Activated CD4-positive, alpha-beta T cell treated with anti-CD3 and anti-CD28 coated beads, Interleukin-2, amount 50 U/mL, for 4 hours (primary cell): ENCODE data around the gene NF2.

Source experiments
- DNase-seq, 2 experiments: peaks; one replicate each; pipeline ENCODE4 v3.0.0-alpha.2; 2020

Gene NF2

GRCh38 chr22:29632672-29633071 is 29.2 kb downstream of the NF2 start:
- DNase-seq: no peak

DNA sequence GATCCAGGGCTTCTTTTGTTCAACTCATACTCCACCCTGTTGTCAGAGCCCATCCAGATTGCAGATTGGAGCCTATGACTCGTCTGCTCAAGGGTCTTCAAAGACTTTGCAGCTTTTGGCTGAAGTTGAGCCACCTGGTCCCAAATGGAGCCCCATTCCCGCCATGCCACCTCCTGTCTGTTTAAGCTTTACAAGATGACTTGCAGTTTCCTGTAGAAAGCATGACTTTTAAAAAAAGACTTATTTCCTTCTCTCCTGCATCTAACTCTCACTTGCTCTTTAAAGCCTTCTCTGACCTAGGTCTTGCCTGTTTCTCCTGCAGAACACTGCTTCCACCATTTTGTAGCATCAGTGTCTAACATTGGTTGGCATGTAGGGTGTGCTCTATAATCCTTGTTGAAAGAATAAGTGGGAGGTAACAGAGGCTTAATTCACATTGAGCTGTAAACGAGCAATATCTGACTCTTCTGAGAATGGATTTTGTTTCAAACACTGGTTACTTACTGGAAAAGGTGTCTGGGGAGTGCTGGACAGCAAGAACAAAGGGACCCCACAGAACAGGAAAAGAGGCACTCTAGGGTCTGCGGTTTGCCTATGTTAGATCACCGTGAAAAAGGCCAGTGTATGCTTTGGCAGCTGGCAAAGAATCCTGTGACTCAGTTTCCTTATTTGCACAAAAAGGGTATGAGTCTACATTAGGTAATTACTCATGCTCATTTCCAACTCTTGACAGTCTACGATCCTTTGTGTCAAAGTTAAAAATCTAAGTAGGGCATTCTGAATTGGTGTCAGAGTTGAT is 30.3 kb downstream of the NF2 start:
- no peak for DNase-seq

DNA sequence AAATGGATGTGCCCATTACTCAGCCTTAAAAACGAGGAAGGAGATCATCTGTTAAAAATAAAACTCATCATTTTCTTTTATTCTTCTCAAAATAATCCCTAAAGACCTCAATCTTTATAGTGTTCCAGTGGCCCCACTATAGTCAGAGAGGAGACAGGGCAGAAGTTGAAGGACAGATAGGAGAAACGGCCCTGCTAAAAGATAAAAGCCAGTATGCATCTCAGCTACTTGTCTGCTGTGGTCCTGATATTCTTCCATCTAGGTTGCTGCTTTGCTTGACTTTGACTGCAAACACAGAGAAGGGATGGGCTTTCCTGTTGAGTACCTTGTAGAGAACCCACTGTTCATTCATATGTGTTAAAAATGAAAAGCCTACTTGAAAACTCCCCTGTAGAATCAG is 31.4 kb downstream of the NF2 start:
- no peak for DNase-seq

- no peak for DNase-seq
These were observed 32.4 kb downstream of the NF2 start for GRCh38 chr22:29635734-29636357.

DNA sequence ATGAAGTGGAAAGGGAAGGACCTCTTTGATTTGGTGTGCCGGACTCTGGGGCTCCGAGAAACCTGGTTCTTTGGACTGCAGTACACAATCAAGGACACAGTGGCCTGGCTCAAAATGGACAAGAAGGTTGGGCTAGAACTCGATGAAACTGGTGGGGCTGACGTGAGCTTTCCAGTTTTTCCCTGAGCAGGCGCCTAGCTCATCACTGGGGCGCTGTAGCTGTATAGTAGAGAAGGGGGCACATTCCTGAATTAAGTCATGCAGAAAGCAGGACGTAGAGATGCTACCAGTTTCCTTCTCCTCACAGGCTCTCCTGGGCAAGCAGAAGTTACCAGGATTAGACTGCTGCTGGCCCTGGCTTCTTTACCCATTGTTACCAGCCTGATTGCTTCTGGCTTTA is 33.3 kb downstream of the NF2 start:
- no peak for DNase-seq

- DNase-seq: no peak
These were observed 33.7 kb downstream of the NF2 start for GRCh38 chr22:29637181-29637580.

- no peak for DNase-seq
These were observed 35.2 kb downstream of the NF2 start for GRCh38 chr22:29638678-29639077.

GRCh38 chr22:29639096-29639495 is 35.7 kb downstream of the NF2 start:
- no peak for DNase-seq

DNA sequence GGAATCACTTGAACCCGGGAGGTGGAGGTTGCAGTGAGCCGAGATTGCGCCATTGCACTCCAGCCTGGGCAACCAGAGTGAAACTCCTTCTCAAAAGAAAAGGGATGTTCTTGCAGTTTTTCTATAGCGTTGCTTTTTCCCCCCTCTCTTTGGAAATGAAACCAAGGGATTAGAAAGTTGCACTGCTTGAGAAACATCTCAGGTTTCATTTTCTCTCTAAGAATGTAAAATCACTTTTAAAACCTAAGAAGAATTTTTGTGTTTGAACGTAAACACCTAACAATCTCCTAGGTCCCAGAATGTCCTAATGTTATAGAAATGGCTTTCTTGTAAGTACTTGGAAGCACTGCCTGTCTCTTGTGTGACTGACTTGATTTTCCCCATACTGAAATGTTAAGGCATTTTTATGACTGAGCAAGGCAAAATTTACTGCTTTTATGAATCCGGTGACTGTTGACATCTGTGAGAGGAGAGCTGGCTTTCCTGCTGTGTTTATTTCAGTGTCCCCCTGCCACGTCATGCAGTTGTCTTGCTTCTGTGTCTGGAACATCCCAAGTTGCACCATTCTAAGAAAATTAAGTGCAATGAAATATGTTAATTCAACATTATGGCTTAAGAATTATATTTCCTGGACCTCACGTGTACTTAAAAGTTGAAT is 37.7 kb downstream of the NF2 start:
- no peak for DNase-seq

DNA sequence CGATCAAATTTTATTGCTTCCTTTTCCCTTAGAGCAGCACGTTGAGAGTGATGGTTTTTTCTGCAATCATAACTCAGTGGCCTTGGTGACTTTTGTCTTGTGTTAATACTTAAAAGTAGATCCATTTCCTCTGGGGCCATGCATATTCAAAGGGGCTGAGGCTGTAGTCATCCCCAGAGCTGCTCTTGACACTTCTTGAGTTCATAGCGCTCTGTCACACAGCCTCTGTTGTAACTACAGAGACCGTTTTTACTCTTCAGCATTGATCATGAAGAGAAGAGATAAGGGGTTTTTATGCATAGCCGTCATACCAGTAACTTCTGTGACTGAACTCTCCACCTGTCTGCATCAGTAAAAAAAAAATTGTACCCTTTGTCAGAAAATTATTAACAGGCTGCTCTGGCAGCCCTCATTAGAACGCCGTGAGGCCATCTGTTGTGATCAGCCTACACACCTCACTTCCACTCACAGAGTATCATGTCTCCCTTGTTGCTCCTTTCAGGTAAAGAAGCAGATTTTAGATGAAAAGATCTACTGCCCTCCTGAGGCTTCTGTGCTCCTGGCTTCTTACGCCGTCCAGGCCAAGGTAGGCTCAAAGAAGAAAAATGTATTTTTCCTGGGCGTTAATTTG is 38.4 kb downstream of the NF2 start:
- no peak for DNase-seq

DNA sequence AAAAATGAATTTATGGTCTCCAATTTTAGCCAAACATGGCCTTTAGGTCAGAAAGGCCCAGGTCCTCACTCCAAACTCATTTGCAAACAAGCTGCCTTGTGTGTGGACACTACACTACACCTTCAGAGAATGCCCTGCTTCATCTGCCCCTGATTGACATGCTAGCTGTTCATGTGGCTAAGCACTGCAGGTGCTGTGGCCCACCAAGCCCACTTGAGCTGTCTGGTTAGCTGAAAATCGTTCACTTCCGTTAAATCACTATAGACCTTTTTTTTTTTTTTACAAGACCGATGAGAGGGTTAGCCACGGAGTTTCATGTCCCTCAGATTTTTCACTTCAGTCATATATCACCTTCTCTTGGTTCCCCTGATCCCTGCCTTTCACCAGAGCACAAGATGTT is 39.3 kb downstream of the NF2 start:
- DNase-seq: no peak

DNA sequence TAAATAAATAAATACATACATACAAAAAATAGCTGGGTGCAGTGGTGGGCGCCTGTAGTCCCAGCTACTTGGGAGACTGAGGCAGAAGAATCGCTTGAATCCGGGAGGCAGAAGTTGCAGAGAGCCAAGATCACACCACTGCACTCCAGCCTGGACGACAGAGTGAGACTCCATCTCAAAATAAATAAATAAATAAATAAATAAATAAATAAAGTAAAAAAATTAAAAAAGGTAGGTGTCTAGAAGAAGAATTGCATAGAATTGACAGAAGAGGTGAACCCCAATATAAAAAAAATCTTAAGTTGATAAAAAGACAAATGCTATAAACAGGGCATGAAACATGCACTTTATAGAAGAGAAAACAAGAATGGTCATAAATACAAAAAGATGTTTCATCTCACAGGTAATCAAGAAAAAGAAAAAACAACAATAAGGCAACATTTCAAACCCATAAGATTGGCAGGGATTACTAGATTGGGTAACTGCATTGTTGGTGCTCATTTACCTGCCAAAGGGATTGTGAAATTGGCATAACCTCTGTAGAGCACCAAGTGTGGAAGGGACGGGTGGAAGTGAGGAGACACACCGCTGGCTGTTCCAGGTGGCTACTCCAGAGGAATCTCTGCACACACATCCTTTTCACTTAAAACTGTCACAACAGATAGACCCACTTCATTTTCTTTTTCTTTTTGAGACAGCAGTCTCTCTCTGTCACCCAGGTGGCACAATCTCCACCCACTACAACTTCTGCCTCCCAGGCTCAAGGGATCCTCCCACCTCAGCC is 44.7 kb downstream of the NF2 start:
- no peak for DNase-seq

DNA sequence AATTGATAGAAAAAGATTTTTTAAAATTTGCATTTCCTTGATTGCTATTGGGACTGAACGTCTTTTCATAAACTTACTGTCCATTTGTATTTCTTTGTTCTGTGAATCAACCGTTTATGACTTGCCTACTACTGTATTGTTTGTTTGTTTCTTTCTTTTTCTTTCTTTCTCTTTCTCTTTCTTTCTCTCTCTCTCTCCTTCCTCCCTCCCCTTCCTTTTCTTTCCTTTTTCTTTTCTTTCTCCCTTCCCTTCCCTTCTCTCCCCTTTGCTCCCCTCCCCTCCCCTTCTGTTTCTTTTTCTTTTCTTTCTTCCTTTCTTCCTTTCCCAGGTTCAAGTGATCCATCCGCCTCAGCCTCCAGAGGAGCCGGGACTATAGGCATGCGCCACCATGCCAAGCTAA is 46.9 kb downstream of the NF2 start:
- DNase-seq: no peak

GRCh38 chr22:29651652-29652051 is 48.2 kb downstream of the NF2 start:
- DNase-seq: no peak

- DNase-seq: no peak
These were observed 51.0 kb downstream of the NF2 start for GRCh38 chr22:29654420-29654819.

GRCh38 chr22:29654882-29655281 is 51.4 kb downstream of the NF2 start:
- no peak for DNase-seq

GRCh38 chr22:29658176-29658575 is 54.7 kb downstream of the NF2 start:
- DNase-seq: no peak

DNA sequence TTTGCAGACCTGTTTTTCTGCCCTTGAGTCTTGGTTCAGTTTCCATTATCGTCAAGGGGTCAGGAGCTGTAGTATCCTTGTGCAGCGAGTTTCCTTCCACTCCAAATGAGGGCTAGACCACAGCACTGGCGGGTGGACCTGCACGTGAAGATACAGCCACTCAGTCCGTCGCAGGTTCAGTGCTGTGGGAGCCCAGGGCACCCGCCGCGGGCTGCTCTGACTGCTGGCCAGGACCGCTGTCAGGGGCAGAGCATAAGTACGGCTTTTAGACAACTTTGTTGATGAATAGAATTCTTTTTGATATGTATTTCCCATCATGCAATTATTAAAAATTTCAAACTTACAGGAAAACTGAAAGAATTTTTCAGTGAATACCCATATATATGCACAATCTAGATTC is 56.6 kb downstream of the NF2 start:
- DNase-seq: no peak

DNA sequence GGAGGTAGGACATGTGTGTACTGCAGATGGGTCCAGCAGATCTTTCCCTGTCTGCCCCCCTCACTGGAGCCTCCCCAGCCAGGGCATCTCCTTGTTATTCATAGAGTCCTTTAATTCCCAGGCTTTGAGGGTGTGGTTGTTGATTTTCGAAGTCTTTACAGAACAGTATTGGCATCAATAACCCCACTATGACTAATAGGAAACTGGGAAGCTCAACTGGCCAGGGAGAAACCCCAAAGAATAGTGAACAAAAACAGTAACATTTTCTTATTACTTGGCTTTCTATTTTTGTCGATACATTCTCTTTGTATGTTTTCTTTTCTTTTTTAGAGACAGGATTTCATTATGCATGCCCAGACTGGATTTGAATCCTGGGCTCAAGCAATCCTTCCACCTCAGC is 57.9 kb downstream of the NF2 start:
- DNase-seq: no peak

- DNase-seq: no peak
These were observed 59.9 kb downstream of the NF2 start for GRCh38 chr22:29663180-29663821.

DNA sequence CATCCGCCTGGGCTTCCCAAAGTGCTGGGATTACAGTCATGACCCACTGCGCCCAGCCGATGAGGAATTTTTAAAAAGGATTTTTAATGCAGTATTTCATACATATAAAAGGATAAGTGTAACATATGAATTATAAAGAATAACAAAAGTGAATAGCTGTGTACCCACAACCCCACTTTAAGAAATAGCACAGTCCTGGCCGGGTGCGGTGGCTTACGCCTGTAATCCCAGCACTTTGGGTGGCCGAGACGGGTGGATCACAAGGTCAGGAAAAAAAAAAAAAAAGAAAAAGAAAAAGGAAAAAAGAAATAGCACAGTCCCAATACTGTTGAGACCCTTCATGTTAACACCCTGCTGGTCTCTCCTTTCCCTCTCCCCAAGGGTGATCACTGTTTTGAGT is 62.1 kb downstream of the NF2 start:
- no peak for DNase-seq

DNA sequence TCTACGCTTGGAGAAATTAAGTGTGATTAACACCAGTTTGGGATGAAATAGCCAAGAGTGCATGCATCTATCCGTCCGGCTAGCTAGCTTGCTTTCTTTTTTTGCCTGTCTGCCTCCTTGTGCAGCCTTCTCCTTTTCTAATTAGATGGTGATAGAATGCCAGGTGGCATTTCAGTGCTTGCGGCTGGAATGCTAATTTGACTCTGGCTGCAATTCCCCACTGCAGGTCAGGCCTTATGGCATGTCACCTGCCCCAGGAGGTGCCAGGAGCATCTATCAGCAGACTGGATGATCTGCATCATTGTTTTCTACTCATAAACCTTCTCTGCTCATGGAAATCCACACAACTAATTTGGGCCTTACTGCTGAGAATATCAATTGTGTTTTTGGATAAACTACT is 65.2 kb downstream of the NF2 start:
- no peak for DNase-seq

DNA sequence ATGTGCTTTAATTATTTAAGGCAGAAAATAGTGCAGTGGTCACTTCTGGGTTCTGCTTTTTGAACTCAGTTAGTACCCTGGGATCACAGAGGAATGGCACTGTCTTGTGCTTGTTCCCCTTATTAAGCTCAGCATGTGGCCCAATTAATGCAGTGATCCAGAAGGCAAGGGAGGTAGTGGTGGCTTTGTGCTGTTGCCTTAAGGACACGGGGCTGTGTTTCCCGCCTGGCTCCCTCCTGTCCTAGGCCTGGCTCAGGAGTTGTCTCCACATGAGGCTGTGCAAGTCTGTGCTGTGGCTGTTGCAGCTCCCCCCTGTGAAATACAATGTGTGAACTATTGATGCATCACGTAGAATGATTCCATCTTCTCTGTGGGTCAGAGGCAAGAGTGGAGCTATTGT is 67.2 kb downstream of the NF2 start:
- no peak for DNase-seq
